HT1080 (cell line): ENCODE measurements around the gene EID2B. TPM values are rescaled to one million over a fixed set of nuclear protein-coding genes. Genes with fewer than 3 reads are reported as not detected.

ENCODE experiments used
- DNase-seq: peaks from one replicate; pipeline ENCODE4 v3.0.0-alpha.2; 2015; ENCODE audit warnings: low read depth
- polyA plus RNA-seq, 2 experiments: library from polyadenylated mRNA; depleted of rRNA; stranded (reverse); fragments of >200 nt; gene quantifications; 2 replicates each; pipeline ENCODE4 v1.2.3, GENCODE V29; 2015
- total RNA-seq: library from RNA; depleted of rRNA; stranded (reverse); fragments of >200 nt; shearing (Covaris generic); gene quantifications from 2 replicates; pipeline ENCODE4 v1.2.3, GENCODE V29; 2014; rRNA removed

The EID2B gene, protein sequence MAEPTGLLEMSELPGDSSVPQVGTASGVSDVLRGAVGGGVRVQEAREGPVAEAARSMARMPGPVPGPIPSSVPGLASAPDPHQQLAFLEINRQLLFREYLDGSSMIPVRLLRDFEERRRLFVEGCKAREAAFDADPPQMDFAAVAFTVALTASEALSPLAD
- 4.6 and 5.1 TPM in 2 replicates for total RNA-seq
- 5.1 and 5.3 TPM in 2 replicates for polyA plus RNA-seq (2015; cell fraction: cytosol; rRNA removed)
- polyA plus RNA-seq (2015; cell fraction: nucleus; rRNA removed), result 5.2 and 6.8 TPM in 2 replicates

DNA sequence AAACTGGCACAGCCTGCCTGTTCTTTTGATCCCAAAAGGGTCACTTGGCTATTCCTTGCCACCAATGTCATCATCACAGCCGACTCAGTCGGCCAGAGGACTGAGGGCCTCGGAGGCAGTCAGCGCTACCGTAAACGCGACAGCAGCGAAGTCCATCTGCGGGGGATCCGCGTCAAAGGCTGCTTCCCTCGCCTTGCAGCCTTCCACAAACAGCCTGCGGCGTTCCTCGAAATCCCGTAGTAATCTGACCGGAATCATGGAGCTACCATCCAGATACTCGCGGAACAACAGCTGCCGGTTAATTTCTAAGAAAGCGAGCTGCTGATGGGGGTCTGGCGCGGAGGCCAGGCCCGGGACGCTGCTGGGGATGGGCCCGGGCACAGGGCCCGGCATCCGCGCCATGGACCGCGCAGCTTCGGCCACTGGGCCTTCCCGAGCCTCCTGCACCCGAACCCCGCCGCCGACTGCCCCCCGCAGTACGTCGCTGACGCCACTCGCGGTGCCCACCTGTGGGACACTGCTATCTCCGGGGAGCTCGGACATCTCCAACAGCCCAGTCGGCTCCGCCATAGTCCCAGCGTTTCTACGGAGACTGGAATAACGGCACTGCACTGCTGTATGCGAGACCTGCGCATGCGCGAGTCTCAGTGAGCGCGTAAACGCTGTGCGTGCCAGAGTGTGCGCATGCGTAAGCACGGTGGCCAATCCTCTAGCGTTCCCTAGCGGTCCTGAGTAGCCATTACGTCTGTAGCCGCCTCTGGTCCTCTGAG is at the start of gene EID2B:
EID2B (minus strand) TSS at position 620 of the 770 bp plus-strand sequence; CDS start at position 570, 50 bp downstream.
- DNase-seq, result peak; percentile 85

DNA sequence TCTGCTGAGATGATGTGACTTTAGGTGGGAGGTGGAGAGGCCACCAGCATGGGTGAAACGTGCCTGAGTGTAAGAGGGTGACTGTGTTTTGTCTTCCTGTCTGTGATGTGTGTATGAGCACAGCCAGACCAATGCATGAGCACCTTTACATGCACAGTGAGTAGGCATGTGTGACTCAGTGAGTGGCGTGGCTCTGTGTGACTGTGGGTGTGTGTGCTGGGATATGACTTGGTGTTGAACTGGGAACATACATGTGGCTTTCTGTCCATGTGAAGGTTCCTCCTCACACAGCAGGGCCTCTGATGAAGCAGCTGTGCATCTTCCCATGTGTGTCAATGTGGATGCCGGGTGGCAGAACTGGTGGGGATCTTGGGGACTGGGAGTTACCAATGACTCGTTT is 49.8 kb upstream of the EID2B start:
- DNase-seq, result no peak

DNA sequence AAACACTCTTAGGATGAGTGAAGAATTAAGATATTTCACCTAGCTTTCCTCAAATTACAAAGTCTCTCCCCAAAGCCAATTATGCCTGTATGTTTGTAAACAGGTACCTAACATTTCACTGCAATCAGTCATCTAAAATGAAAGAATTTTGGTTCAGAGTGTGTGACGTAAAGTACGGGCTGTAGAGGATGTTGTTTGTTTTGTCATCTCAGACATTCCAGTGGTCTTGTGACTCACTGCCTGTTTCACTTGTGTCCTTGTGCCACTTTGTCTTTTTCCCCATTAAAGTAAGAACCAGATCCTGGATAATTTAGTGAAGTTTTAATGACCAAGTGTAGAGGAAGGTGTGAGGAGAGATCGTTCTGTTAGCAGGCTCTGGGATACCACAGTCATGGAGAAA is 36.0 kb upstream of the EID2B start:
- DNase-seq, result peak; percentile 68

DNA sequence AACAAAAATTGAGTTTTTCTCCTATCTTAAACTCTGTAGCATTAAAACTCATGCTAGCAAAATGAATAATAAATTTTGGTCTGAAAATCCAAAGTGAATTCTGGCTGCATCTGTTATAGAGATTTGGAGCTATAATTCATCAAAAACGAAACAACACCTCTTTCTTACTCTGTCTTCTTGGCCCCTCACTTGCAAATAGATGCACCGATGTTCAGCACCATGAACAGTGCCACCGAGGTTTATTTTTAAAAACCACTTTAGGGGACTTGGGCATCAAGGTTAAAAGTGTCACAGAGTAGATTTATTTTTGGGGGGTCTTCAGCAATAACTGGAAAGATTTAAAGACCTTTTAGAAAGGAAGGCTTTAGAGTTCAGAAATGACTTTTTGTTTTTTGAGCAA is 33.4 kb upstream of the EID2B start:
- DNase-seq, result no peak

DNA sequence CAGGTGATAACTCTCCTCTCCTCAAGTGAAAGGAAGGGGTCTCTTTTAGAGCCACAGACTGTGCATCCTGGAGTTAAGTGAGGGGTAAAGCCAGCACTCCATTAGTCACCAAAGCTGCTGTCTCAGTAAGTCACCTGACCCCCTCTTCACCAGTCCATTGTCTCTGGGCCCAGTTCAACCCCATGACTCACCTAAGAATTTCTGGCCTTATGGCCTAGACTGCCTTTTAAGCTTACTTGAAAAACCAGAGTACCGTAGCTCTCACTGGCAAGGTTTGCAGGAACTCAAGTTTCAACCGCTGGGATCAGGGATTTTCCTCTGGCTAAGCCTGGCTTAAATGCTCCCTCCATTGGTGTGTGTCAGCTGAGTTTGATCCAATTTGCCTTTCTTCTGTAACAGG is 30.8 kb upstream of the EID2B start:
- DNase-seq, result peak; percentile 92

DNA sequence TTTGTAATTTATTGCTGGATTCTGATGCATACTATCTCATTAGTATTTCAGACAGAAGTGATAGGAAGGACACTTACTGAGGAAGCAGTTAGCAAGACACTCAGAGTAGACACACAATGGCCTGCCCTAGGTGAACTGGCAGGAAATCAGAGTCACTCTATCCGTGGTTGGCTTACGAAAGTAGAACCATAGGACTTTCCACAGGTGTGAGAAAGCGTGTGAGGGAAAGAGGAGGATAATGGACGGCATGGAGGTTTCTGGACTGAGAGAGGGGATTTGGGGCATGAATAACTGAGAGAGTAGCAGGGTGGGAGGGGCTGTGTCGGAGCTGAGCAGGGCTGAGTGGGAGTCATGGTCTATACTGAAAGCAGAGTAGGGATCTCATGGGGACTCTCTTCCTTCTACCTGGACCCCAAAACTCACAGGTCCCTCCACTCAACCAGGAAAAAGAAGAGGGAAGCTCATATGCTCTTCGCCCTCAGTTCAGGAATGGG is 26.0 kb upstream of the EID2B start:
- no peak for DNase-seq

DNA sequence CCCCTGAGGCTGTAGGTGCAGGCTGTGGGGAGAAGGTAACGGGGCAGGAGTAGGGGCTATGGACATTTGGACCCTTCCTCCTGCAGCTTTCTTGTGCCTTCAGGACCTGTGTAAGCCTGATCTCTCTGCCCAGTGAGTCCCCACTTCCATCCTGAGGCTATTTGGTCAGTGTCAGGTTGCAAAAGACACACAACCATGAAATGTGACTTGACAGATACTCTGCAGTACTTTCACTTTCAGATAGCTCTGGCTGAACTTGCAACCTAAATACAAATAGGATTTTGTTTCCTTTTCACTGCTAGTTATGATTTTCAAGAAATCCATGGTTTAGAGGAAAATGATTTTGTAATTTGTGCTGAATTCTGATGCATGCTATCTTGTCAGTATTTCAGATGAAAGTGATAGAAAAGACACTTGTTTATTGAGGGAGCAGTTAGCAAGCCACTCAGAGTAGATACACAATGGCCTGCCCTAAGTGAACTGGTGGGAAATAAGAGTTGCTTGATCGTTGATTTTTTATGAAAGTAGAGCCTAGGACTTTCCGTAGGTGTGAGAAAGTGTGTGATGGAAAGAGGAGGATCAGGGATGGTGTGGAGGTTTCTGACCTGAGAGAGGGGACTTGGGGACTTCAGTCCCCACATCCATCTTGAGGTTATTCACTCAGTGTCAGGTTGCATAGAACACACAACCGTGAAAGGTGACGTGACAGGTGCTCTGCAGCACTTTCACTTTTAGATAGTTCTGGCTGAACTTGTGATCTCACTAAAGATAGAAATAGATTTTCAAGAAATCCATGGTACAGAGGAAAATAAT is 25.4 kb upstream of the EID2B start:
- peak; percentile 39 for DNase-seq

DNA sequence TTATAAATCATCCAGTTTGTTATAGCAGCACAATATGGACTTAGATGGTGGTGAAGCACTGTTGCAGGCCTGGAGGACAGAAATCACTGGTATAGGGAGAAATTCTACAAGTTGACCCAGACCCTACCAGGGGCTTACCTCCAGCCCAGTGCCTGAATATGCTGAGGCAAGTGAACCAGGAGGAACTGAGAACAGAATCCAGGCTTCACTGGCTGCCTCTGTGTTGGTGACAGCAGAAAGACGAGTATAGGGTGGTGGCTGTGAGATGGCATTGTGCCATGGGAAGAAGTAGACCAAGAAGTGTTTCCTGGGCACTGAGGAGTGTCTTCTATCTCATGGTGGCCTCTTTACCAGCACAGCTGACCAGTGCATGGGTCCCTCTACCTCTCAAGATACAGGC is 23.2 kb upstream of the EID2B start:
- no peak for DNase-seq

DNA sequence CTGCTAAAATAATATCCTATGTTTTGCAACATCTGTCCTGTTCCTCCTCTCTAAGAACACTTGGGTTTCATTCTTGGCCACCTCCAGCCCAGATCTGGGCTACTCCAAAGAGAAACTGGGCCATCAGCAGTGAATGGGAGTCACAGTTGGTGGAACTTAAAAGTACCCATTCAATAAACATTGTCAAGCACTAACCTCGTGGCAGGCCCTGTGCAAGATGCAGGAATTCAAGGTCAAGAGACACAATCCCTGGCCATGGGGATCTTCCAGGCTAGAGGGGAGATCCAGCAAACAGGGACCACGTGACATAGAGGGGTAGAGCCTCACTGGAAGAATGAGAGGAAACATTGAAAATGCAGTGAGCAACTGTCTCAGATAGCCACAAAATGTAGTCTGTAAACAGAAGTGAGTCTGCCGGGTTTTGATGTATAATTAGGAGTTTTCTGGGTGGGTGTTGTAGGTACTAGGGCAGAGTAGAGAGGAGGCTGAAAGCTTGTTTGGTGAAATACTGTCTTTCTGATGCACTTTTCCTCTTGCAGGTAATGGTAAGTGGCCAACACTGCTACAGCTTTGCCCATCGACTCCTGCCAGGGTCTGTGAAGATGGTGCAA is 22.2 kb upstream of the EID2B start:
- no peak for DNase-seq

DNA sequence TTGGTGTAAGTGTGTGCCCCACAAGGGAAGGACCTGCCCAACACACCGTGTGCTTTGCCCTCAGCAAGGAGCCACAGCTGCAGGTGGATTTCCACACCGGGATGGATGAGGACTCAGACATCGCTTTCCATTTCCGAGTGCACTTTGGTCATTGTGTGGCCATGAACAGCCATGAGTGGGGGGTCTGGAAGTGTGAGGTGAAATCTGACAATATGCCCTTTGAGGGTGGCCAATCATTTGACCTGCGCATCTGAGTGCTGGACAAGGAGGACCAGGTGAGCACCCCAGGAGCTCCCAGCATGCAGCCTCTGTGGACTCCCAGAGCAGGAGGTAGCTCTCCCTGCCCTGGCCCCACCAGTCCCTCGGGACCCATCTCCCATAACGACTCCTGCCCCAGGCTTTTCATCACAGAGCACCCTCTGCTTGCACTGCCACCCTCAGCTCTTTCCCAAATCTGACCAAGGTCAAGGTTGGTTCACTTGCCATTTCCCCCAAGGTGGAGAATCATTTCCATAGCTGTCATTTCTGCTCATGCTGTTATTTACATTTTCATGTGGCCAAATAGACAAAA is 20.5 kb upstream of the EID2B start:
- no peak for DNase-seq

- DNase-seq, result no peak
Measured at GRCh38 chr19:39550197-39550596, 17.5 kb upstream of the EID2B start.

DNA sequence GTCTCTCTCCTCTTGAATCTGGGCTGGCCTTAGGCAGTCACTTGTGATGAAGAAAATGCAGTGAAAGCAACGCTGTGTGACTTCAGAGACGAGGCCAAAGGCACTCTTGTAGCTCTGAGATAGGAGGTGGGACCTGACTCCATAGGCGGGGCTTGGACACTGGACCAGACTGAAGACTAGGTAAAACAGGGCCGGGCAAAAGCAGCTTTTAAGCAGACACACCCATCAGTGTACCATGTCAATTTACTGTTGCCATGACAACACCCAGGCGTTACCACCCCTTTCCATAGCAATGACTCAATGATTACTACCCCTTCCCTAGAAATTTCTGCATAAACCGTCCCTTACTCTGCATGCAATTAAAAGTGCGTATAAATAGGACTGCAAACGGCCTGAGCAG is 13.9 kb upstream of the EID2B start:
- DNase-seq, result peak; percentile 17

- no peak for DNase-seq
Measured at GRCh38 chr19:39544911-39545310, 12.3 kb upstream of the EID2B start.

GRCh38 chr19:39544226-39544903 is 11.7 kb upstream of the EID2B start:
- DNase-seq, result peak; percentile 53

GRCh38 chr19:39543477-39543857 is 10.8 kb upstream of the EID2B start:
- DNase-seq, result no peak

DNA sequence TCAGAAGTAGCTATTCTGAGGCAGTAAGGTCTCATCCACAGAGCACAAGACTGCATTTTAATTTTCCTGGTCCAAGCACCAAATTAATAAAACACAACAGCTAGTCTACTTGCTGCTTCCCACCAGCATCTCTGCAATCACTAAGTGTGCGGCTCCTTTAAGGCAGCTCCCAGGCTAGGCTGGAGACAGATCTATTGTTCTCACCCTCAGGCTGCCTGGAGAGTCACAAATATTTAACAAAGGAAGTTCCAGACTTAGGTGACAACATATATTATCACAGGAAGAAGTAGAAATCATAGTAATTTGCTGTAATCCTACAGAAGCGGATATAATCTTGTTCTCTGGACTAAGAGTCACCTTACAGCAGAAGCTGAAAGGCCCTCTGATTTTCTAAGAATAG is 9.6 kb upstream of the EID2B start:
- DNase-seq, result no peak

DNA sequence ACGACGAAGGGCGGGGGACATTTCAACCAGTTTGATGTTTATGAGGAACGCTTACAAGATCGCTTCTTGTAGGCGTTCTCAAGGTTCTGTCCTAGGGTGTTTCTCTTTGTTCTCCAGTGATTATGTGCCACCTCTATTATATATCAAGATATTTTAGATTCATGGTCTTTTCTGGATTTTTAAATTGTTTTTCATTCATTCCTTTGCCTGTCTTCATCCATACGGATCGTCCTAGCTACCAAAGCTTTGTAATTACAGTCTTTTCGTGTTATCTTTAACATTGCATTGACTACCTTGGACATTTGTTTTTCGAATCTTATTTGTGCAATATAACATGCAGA is 7.7 kb upstream of the EID2B start:
- DNase-seq, result no peak

GRCh38 chr19:39539518-39540332 is 7.1 kb upstream of the EID2B start, which contains the start of gene EID2:
Gene EID2 (minus strand): TSS chr19:39540161. CDS start chr19:39540079, 82 bp downstream.
- peak; percentile 83 for DNase-seq

GRCh38 chr19:39539165-39539517 is 6.5 kb upstream of the EID2B start:
- no peak for DNase-seq

- no peak for DNase-seq
Measured at GRCh38 chr19:39533791-39534190, 1.1 kb upstream of the EID2B start.
